ENCODE results near the gene TMEM131.

The TMEM131 gene

DNA sequence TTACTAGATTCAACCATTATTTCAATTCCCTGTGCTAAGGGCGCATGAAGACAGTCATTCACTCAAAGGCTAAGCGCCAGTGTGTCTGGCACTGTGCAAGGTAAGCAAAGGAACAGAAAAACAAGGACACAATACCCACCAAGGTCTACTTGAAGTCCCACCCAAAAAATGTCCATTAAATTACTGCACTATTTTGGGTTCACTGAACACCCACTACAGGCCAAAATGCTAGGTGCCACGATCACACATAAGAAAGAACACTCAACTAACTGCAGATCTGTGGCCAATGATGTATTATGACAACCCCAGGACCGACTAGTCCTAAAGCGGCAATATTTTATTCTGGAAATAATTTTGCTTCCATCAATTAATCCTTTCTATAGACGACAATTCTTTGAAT lies 1.8 kb downstream of the TMEM131 start:
- H3K4me3 ChIP-seq (ENCODE audit: low read depth, low read length), result peak overlapping the region; percentile 85
- in situ Hi-C loops (cut with HindIII; ENCODE audit: low sequenced_read_pairs), result no loop called here
- TF ChIP-seq, protein P1, sequence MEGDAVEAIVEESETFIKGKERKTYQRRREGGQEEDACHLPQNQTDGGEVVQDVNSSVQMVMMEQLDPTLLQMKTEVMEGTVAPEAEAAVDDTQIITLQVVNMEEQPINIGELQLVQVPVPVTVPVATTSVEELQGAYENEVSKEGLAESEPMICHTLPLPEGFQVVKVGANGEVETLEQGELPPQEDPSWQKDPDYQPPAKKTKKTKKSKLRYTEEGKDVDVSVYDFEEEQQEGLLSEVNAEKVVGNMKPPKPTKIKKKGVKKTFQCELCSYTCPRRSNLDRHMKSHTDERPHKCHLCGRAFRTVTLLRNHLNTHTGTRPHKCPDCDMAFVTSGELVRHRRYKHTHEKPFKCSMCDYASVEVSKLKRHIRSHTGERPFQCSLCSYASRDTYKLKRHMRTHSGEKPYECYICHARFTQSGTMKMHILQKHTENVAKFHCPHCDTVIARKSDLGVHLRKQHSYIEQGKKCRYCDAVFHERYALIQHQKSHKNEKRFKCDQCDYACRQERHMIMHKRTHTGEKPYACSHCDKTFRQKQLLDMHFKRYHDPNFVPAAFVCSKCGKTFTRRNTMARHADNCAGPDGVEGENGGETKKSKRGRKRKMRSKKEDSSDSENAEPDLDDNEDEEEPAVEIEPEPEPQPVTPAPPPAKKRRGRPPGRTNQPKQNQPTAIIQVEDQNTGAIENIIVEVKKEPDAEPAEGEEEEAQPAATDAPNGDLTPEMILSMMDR (IDR thresholded peaks at IDR 0.05; ENCODE audit: low read depth, low read length), result no peak
- DNase-seq (ENCODE audit: low read depth, low spot score), result no peak

DNA sequence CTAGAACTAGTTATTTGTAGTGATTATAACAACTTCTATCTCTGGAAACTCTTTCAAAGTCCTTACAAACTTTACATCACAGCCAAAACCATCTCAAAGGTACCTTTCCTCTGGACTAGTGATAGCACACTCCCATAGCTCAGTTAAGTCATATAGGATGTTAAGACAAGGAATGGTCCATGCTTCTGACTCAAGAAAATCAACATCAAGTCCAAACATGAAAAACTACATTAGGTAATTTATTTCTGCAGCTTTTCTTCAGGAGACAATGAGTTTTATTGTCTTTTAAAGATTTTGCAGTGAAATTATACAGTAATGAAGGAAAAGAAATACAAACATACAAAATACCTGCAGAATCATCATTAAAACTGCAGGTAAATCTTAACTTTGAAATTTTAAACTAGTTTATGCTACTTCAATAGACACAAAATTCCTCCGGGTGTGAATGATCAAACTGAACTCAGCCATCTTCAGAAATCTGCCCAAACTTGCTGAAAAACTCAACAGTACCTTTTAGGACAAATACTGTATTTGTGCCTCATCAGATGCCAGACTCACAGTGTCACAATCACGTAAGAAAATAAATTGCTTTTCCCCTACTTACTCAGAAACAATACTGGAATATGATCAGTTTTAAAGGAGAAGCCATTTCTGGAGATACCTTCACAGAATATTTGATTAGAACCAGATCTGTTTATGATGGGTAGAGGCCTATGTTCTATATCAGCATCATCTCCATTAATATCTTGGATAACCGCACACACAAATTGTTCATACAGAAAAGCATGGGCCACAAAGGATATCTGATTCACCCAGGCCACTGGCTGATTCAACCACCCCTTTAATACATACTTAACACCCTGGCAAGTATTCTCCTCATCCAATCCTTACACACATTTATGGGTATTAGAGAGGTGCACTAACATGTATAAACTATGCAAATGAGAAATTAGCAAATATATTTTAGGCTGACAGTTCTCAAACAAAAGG lies 2.6 kb downstream of the TMEM131 start:
- in situ Hi-C loops (cut with HindIII; ENCODE audit: low sequenced_read_pairs), result no loop called here
- TF ChIP-seq, protein P1 (IDR thresholded peaks at IDR 0.05; ENCODE audit: low read depth, low read length), result no peak
- DNase-seq (ENCODE audit: low read depth, low spot score), result no peak
- no peak overlapping the region for H3K4me3 ChIP-seq (ENCODE audit: low read depth, low read length)

- TF ChIP-seq, protein P1 (IDR thresholded peaks at IDR 0.05; ENCODE audit: low read depth, low read length), result no peak
- H3K4me3 ChIP-seq (ENCODE audit: low read depth, low read length), result no peak overlapping the region
- in situ Hi-C loops (cut with HindIII; ENCODE audit: low sequenced_read_pairs), result no loop called here
- no peak for DNase-seq (ENCODE audit: low read depth, low spot score)
These were observed 4.5 kb downstream of the TMEM131 start for GRCh38 chr2:97991081-97991856.

DNA sequence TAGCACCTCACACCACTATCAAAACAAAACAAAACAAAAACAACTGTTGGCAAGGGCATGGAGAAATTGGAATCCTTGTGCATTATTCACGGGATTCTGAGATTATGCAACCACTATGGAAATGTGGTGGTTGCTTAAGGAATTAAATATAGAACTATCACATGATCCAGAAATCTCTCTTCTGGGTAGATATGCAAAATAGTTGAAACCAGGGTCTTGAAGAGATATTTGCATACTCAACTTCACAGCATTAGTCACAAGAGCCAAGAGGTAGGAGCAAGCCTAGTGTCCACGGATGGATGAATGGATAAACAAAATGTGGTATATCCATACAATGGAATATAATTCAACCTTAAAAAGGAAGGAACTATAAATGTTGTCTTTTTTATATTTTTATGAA lies 7.0 kb downstream of the TMEM131 start:
- TF ChIP-seq, protein P1 (IDR thresholded peaks at IDR 0.05; ENCODE audit: low read depth, low read length), result no peak
- no peak overlapping the region for H3K4me3 ChIP-seq (ENCODE audit: low read depth, low read length)
- in situ Hi-C loops (cut with HindIII; ENCODE audit: low sequenced_read_pairs), result no loop called here
- DNase-seq (ENCODE audit: low read depth, low spot score), result no peak

DNA sequence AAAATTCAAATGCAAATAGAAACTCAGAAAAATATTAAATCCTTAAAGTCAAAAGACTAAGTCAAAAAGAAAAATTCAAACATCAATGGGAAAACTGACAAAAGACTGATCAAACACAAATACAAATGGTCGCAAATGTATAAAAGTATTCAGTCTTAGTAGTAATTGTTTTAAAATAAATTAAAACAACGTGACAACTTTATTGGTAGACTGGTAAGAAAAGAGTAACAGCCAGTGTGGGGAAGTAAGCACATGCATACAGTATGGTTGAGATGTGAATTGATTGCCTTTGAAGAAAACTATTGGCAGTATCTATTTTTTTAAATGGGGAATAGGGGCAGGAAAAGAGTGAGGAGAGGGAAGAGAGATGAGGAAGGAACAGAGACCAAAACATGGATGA lies 9.8 kb downstream of the TMEM131 start:
- DNase-seq (ENCODE audit: low read depth, low spot score), result no peak
- in situ Hi-C loops (cut with HindIII; ENCODE audit: low sequenced_read_pairs), result no loop called here
- H3K4me3 ChIP-seq (ENCODE audit: low read depth, low read length), result no peak overlapping the region
- TF ChIP-seq, protein P1 (IDR thresholded peaks at IDR 0.05; ENCODE audit: low read depth, low read length), result no peak

DNA sequence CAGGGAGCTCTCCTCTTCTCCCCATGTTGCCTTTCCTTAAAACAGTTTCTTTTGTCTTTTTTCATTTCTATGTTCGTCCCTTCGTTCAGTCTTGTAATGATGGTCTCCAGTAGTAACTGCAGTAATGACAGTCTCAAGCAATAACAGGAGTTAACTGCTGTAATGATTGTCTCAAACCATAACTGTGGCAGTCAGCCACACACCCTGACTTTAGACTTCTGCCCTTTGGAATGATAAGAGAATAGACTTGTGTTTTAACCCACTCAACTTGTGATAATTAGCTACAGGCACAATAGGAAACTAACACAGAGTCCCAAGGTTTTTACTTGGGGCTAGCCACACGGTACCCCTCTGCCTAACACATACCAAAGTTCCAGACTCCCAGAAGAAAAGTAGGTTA lies 12.1 kb downstream of the TMEM131 start:
- TF ChIP-seq, protein P1 (IDR thresholded peaks at IDR 0.05; ENCODE audit: low read depth, low read length), result no peak
- H3K4me3 ChIP-seq (ENCODE audit: low read depth, low read length), result no peak overlapping the region
- in situ Hi-C loops (cut with HindIII; ENCODE audit: low sequenced_read_pairs), result no loop called here
- no peak for DNase-seq (ENCODE audit: low read depth, low spot score)

Measured in astrocyte of the spinal cord (primary cell).